Trophoblast cell (in vitro differentiated cells and primary cell): Measurements from ENCODE around the gene PIP5K1C.

ENCODE experiments used
- DNase-seq, 2 donors: peaks; one replicate each; pipeline ENCODE4 v3.0.0-alpha.2; 2016
- H2AFZ ChIP-seq: 2 replicates; pipeline ENCODE4 v1.6.1; 2013; ENCODE audit warnings: low read length, moderate library complexity, mild to moderate bottlenecking; ENCODE audit not compliant: insufficient read depth, poor library complexity
- H2AK5ac ChIP-seq: 2 replicates; pipeline ENCODE4 v1.6.1; 2013; ENCODE audit warnings: mild to moderate bottlenecking, low read length
- H2BK120ac ChIP-seq: 2 replicates; pipeline ENCODE4 v1.6.1; 2013; ENCODE audit warnings: low read length, mild to moderate bottlenecking, moderate library complexity; ENCODE audit not compliant: insufficient read depth, poor library complexity
- H2BK12ac ChIP-seq: 2 replicates; pipeline ENCODE4 v1.6.1; 2013; ENCODE audit warnings: mild to moderate bottlenecking, low read length, moderate library complexity
- H2BK5ac ChIP-seq: 2 replicates; pipeline ENCODE4 v1.6.1; 2013; ENCODE audit warnings: low read length, low read depth, moderate library complexity, mild to moderate bottlenecking; ENCODE audit not compliant: poor library complexity
- H3K14ac ChIP-seq: 2 replicates; pipeline ENCODE4 v1.6.1; 2013; ENCODE audit warnings: mild to moderate bottlenecking, low read length
- H3K18ac ChIP-seq: 2 replicates; pipeline ENCODE4 v1.6.1; 2013; ENCODE audit warnings: mild to moderate bottlenecking, low read length
- H3K23ac ChIP-seq: 2 replicates; pipeline ENCODE4 v1.6.1; 2013; ENCODE audit warnings: low read length
- H3K27ac ChIP-seq: 2 replicates; pipeline ENCODE4 v1.5.1; 2013; ENCODE audit warnings: low read depth, mild to moderate bottlenecking, inconsistent platforms, low read length, moderate library complexity
- H3K27me3 ChIP-seq: 2 replicates; pipeline ENCODE4 v1.6.1; 2013; ENCODE audit warnings: inconsistent platforms, mild to moderate bottlenecking, low read length, moderate library complexity; ENCODE audit not compliant: insufficient read depth
- H3K36me3 ChIP-seq, 2 experiments: 1 replicate in 1 of 2; 2 replicates in 1 of 2; pipeline ENCODE4 v1.6.1; 2013; ENCODE audit warnings: low read length in 2 of 2, mild to moderate bottlenecking in 2 of 2, moderate library complexity in 1 of 2; ENCODE audit not compliant: insufficient read depth in 2 of 2, control insufficient read depth in 1 of 2
- H3K4ac ChIP-seq: 2 replicates; pipeline ENCODE4 v1.6.1; 2013; ENCODE audit warnings: low read depth, mild to moderate bottlenecking, low read length, moderate library complexity
- H3K4me1 ChIP-seq, 2 experiments: 1 replicate in 1 of 2; 2 replicates in 1 of 2; pipeline ENCODE4 v1.6.1; 2013; ENCODE audit warnings: low read length in 2 of 2, mild to moderate bottlenecking in 2 of 2, moderate library complexity in 1 of 2; ENCODE audit not compliant: insufficient read depth in 2 of 2, control insufficient read depth in 1 of 2
- H3K4me2 ChIP-seq: 2 replicates; pipeline ENCODE4 v1.6.1; 2013; ENCODE audit warnings: inconsistent platforms, mild to moderate bottlenecking, low read length, moderate library complexity
- H3K4me3 ChIP-seq: 2 replicates; pipeline ENCODE4 v1.5.1; 2013; ENCODE audit warnings: mild to moderate bottlenecking, low read depth, low read length, inconsistent platforms
- H3K79me1 ChIP-seq: one replicate; pipeline ENCODE4 v1.6.1; 2013; ENCODE audit warnings: low read length
- H3K79me2 ChIP-seq: 2 replicates; pipeline ENCODE4 v1.6.1; 2013; ENCODE audit warnings: low read length, mild to moderate bottlenecking; ENCODE audit not compliant: control insufficient read depth, insufficient read depth, poor library complexity
- H3K9ac ChIP-seq: 2 replicates; pipeline ENCODE4 v1.6.1; 2013; ENCODE audit warnings: mild to moderate bottlenecking, low read length
- H3K9me3 ChIP-seq: 2 replicates; pipeline ENCODE4 v1.6.1; 2013; ENCODE audit warnings: low read depth, mild to moderate bottlenecking, control low read depth, inconsistent platforms, low read length; ENCODE audit not compliant: insufficient read depth
- H4K12ac ChIP-seq: 2 replicates; pipeline ENCODE4 v1.6.1; 2013; ENCODE audit warnings: low read depth, mild to moderate bottlenecking, low read length, moderate library complexity
- H4K8ac ChIP-seq: 2 replicates; pipeline ENCODE4 v1.6.1; 2013; ENCODE audit warnings: low read depth, mild to moderate bottlenecking, low read length, moderate library complexity
- H4K91ac ChIP-seq: one replicate; pipeline ENCODE4 v1.6.1; 2013; ENCODE audit warnings: low read depth, mild to moderate bottlenecking, low read length, moderate library complexity
- WGBS: extraction: QIAGEN DNeasy Blood & Tissue Kit; methylation state at CpG from one replicate; pipeline ENCODE4 v1.1.7; 2013; ENCODE audit warnings: missing lambda C conversion rate; ENCODE audit not compliant: insufficient read length, insufficient coverage; ENCODE audit errors: extremely low coverage; 5-methylcytosine and 5-hydroxymethylcytosine counted together

PIP5K1C gene

DNA sequence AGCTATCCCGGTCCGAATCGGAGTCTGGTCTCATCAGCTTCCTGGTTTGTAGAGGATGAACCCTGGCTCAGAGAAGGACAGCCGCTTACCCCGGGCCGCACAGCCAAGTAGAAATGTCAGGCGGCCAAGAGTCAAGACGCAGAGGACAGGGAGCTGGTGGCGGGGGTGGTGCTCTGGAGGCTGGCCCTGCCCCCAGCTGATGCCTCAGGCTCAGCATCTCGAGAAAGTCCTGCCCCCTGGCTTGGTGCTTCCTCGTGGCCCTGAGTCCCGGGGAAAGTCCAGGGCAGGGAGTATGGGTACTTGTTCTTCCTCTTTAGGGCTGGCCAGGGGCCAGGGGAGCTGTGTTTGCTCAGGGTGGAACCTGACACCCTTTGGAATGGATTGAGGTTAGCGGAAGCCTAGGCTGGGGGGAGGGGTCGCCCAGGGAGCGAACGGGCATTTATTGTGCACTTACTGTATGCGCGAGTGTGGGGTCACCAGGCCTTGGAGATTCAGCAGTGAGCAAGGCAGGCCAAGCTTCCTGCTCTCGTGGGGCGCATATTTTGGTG, 10.1 kb upstream of the PIP5K1C start:
- no CpG with 5 or more reads among the region's 20 CpGs for WGBS
- Histone ChIP-seq H3K4me3 (no peak overlapping the region), H2AFZ (no peak overlapping the region), H2BK12ac (no peak overlapping the region), H3K36me3 (no peaks in the 10 kb centered on the region), H3K4ac (no peak overlapping the region), H3K18ac (no peak overlapping the region), H3K23ac (no peak overlapping the region), H4K12ac (no peak overlapping the region), H4K91ac (no peak overlapping the region), H2BK5ac (no peak overlapping the region), H3K4me2 (no peak overlapping the region), H3K27ac (no peak overlapping the region), H3K14ac (no peak overlapping the region), H3K79me2 (no peaks in the 10 kb centered on the region), H3K27me3 (no peaks in the 10 kb centered on the region), H2AK5ac (no peak overlapping the region), H3K9ac (no peak overlapping the region), H3K4me1 (no peaks in the 10 kb centered on the region), H3K79me1 (no peaks in the 10 kb centered on the region), H4K8ac (no peak overlapping the region), H2BK120ac (no peak overlapping the region), H3K9me3 (peaks cover 2% of the 10 kb centered on the region)
- DNase-seq, result peak; percentile 46 to 56

DNA sequence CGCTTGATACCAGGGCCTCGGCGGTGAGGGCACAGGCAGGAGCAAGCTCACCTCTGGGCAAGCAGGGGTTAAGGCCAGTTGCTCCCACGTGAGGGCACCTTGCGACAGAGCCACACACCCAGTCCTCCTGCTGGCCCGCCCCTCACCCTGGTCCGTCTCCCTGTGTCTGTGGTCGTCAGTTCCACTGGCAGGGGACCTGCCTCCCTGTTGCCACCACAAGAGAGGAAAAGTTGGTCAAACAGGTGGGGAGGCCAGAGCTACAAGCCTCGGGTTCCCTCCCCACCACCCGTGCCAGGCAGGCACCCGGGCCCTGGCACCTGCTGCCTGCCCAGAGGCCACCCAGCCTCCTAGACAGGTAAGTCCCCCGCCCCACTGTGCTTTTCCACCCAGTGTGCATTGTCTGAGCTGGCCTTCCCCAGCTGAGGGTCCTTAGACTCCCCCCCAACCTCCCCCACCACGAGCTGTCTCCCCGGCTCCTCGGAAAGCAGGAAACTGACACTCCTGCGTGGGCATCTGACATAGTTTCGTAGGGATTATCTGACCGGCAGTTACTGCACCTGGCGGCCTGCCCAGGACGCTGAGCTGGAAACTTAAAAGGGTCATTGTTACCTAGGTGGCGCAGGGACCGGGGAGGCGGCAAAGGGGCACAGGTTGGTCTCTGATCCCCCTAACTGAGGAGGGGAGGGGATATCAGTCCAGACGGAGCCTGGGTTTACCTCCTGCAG, 8.1 kb upstream of the PIP5K1C start, which contains the start of gene TJP3:
TJP3 (plus strand) TSS at position 178 of the 725 bp plus-strand sequence. CDS start 20,049 bp downstream, outside the sequence.
- Histone ChIP-seq H3K36me3 (no peaks in the 10 kb centered on the region), H2BK120ac (no peak within 1 kb of the TSS), H3K18ac (no peak within 1 kb of the TSS), H3K4me1 (no peaks in the 10 kb centered on the region), H3K27me3 (no peaks in the 10 kb centered on the region), H4K8ac (no peak within 1 kb of the TSS), H3K4me2 (no peak within 1 kb of the TSS), H4K12ac (no peak within 1 kb of the TSS), H3K23ac (peak within 1 kb of the TSS; percentile 52), H3K4me3 (peak within 1 kb of the TSS; percentile 54), H3K79me1 (no peaks in the 10 kb centered on the region), H3K9me3 (peaks cover 2% of the 10 kb centered on the region), H4K91ac (no peak within 1 kb of the TSS), H3K14ac (no peak within 1 kb of the TSS), H2AFZ (no peak within 1 kb of the TSS), H2BK12ac (no peak within 1 kb of the TSS), H2BK5ac (no peak within 1 kb of the TSS), H3K4ac (no peak within 1 kb of the TSS), H3K79me2 (no peaks in the 10 kb centered on the region), H3K9ac (no peak within 1 kb of the TSS), H2AK5ac (no peak within 1 kb of the TSS), H3K27ac (no peak within 1 kb of the TSS)
- DNase-seq, result no peak
- no CpG with 5 or more reads among the region's 24 CpGs for WGBS

DNA sequence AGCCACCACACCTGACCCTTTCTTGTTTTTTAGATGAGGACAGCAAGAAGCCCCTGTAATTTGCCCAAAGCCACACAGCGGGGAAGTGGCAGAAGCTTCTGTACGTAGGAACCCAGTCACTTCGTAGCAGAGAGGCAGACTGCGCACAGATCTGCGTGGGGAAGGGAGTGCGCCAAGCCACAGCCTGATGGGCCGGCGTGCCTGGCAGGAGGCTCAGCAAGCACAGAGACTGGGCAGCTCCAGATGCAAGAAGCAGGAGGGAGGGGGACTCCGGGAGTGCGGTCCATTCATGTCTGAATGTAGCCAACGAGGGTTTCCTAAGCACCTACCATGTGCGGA, 7.6 kb upstream of the PIP5K1C start:
- no CpG with 5 or more reads among the region's 12 CpGs for WGBS
- no peak overlapping the region for H2BK5ac ChIP-seq
- no peak overlapping the region for H4K12ac ChIP-seq
- H4K8ac ChIP-seq, result no peak overlapping the region
- no peak overlapping the region for H3K4me2 ChIP-seq
- H3K18ac ChIP-seq, result no peak overlapping the region
- H3K4ac ChIP-seq, result no peak overlapping the region
- H3K9me3 ChIP-seq, result peaks cover 2% of the 10 kb centered on the region
- H3K79me1 ChIP-seq, result no peaks in the 10 kb centered on the region
- no peaks in the 10 kb centered on the region for H3K27me3 ChIP-seq
- DNase-seq, result no peak
- H4K91ac ChIP-seq, result no peak overlapping the region
- no peaks in the 10 kb centered on the region for H3K36me3 ChIP-seq
- no peak overlapping the region for H2AK5ac ChIP-seq
- peak overlapping the region; percentile 52 for H3K23ac ChIP-seq
- H3K27ac ChIP-seq, result no peak overlapping the region
- H3K79me2 ChIP-seq, result no peaks in the 10 kb centered on the region
- no peak overlapping the region for H2BK12ac ChIP-seq
- H3K4me3 ChIP-seq, result peak overlapping the region; percentile 54
- H2AFZ ChIP-seq, result no peak overlapping the region
- H2BK120ac ChIP-seq, result no peak overlapping the region
- H3K9ac ChIP-seq, result no peak overlapping the region
- no peaks in the 10 kb centered on the region for H3K4me1 ChIP-seq
- no peak overlapping the region for H3K14ac ChIP-seq

DNA sequence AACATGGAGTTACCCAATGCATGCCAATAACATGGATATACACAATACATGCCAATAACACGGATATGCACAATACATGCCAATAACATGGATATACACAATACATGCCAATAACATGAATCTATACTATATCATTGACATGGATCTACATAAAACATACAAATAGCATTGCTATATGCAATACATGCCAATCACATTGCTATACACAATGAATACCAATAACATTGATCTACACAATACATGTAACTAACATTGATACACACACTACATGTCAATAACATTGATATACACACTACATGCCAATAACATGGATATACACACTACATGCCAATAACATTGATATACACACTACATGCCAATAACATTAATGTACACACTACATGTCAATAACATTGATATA, 932 bp upstream of the PIP5K1C start:
- WGBS, result no CpG with 5 or more reads among the region's 1 CpG
- Histone ChIP-seq H2AK5ac (no peak overlapping the region), H3K36me3 (peaks cover 0 to 2% of the 10 kb centered on the region in 2 experiments), H2BK12ac (no peak overlapping the region), H3K4me1 (peaks cover 7 to 9% of the 10 kb centered on the region in 2 experiments), H2AFZ (no peak overlapping the region), H3K4me2 (no peak overlapping the region), H4K12ac (no peak overlapping the region), H3K14ac (no peak overlapping the region), H3K9me3 (peaks cover 2% of the 10 kb centered on the region), H4K91ac (no peak overlapping the region), H2BK5ac (no peak overlapping the region), H3K18ac (no peak overlapping the region), H2BK120ac (no peak overlapping the region), H3K4me3 (no peak overlapping the region), H3K27me3 (no peaks in the 10 kb centered on the region), H4K8ac (no peak overlapping the region), H3K27ac (no peak overlapping the region), H3K79me2 (peaks cover 17% of the 10 kb centered on the region), H3K9ac (no peak overlapping the region), H3K4ac (no peak overlapping the region), H3K79me1 (peaks cover 9% of the 10 kb centered on the region), H3K23ac (no peak overlapping the region)
- DNase-seq, result no peak
